ENCODE measurements around the gene ZFYVE16. TPM values are rescaled to one million over a fixed set of nuclear protein-coding genes. Genes with fewer than 3 reads are reported as not detected.
A peak's percentile ranks its signal among the peaks of the same experiment; 100 is the strongest.

The ZFYVE16 gene
- total RNA-seq, 6 experiments from 2014 or later = 25.9 to 31.2 (median 28.8) TPM

GRCh38 chr5:80406980-80407734, 707 bp upstream of the ZFYVE16 start:
- Mint-ChIP-seq H3K27ac (peak overlapping the region; percentile 98), H3K9me3 (no peaks in the 10 kb centered on the region), H3K4me3 (peak overlapping the region; percentile 98), H3K4me1 (ENCODE audit: low read depth) (peaks cover 32% of the 10 kb centered on the region), H3K27me3 (ENCODE audit: insufficient read depth) (peaks cover 9% of the 10 kb centered on the region; the same call in 1 of the 2 replicates), H3K36me3 (ENCODE audit: low read depth) (no peaks in the 10 kb centered on the region; the same call in 1 of the 2 replicates)
- DNase-seq = peak; percentile 7
- TF ChIP-seq CTCF (IDR thresholded peaks at IDR 0.05) = no peak

- H3K27ac Mint-ChIP-seq = peak overlapping the region; percentile 98
- peaks cover 32% of the 10 kb centered on the region for H3K4me1 Mint-ChIP-seq (ENCODE audit: low read depth)
- H3K4me3 Mint-ChIP-seq = peak overlapping the region; percentile 98
- no peak; the same call in 1 of the 2 replicates for TF ChIP-seq CTCF (IDR thresholded peaks at IDR 0.05)
- no peaks in the 10 kb centered on the region for H3K9me3 Mint-ChIP-seq
- H3K36me3 Mint-ChIP-seq (ENCODE audit: low read depth) = no peaks in the 10 kb centered on the region; the same call in 1 of the 2 replicates
- H3K27me3 Mint-ChIP-seq (ENCODE audit: insufficient read depth) = peaks cover 9% of the 10 kb centered on the region; the same call in 1 of the 2 replicates
- DNase-seq = peak; percentile 31
Measured at GRCh38 chr5:80408484-80409366, 861 bp downstream of the ZFYVE16 start.

GRCh38 chr5:80409367-80409966, 1.6 kb downstream of the ZFYVE16 start:
- H3K36me3 Mint-ChIP-seq (ENCODE audit: low read depth) = peaks cover 4% of the 10 kb centered on the region; the same call in 1 of the 2 replicates
- peaks cover 32% of the 10 kb centered on the region for H3K4me1 Mint-ChIP-seq (ENCODE audit: low read depth)
- H3K27me3 Mint-ChIP-seq (ENCODE audit: insufficient read depth) = peaks cover 9% of the 10 kb centered on the region; the same call in 1 of the 2 replicates
- H3K27ac Mint-ChIP-seq = peak overlapping the region; percentile 98
- no peak for TF ChIP-seq CTCF (IDR thresholded peaks at IDR 0.05)
- DNase-seq = no peak
- peak overlapping the region; percentile 98 for H3K4me3 Mint-ChIP-seq
- H3K9me3 Mint-ChIP-seq = no peaks in the 10 kb centered on the region

GRCh38 chr5:80411589-80412219, 3.8 kb downstream of the ZFYVE16 start:
- Mint-ChIP-seq H3K4me3 (no peak overlapping the region), H3K27me3 (ENCODE audit: insufficient read depth) (peaks cover 6% of the 10 kb centered on the region; the same call in 1 of the 2 replicates), H3K4me1 (ENCODE audit: low read depth) (peaks cover 30% of the 10 kb centered on the region), H3K36me3 (ENCODE audit: low read depth) (peaks cover 9% of the 10 kb centered on the region), H3K27ac (peak overlapping the region; percentile 28), H3K9me3 (no peaks in the 10 kb centered on the region)
- TF ChIP-seq CTCF (IDR thresholded peaks at IDR 0.05) = no peak
- no peak for DNase-seq

- TF ChIP-seq CTCF (IDR thresholded peaks at IDR 0.05) = no peak
- no peak for DNase-seq
Measured at GRCh38 chr5:80414113-80414512, 6.2 kb downstream of the ZFYVE16 start.

More at GRCh38 chr5:80414113-80414512, 6.2 kb downstream of the ZFYVE16 start:
- Mint-ChIP-seq H3K36me3 (ENCODE audit: low read depth) (peaks cover 9% of the 10 kb centered on the region), H3K27me3 (ENCODE audit: insufficient read depth) (no peaks in the 10 kb centered on the region), H3K4me1 (ENCODE audit: low read depth) (peaks cover 20% of the 10 kb centered on the region), H3K27ac (no peak overlapping the region), H3K9me3 (no peaks in the 10 kb centered on the region), H3K4me3 (no peak overlapping the region)
